ENCODE results near the gene KRCC1.
"Not testable (repeated sequence)": the region's sequence is repeated elsewhere in the genome, so short reads cannot be mapped to it uniquely, and the experiment has no call there.

Gene KRCC1

DNA sequence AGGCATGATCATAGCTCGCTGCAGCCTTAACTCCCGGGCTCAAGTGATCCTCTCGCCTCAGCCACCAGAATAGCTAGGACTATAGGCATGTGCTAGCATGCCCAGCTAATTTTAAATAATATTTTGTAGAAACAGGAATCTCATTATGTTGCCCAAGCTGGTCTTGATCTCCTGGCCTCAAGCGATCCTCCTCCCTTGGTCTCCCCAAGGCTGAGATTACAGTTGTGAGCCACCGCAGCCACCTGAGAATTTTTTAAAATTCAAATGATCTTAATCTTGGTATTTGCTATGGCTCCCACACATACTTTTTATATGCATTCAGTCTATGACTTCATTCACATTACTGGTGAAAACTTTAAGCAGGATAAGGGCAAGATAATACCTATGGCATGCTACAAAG is 13.1 kb downstream of the KRCC1 start:
- DNase-seq (ENCODE audit: low read depth in 4 of 4, low spot score in 1 of 4), result no peak

DNA sequence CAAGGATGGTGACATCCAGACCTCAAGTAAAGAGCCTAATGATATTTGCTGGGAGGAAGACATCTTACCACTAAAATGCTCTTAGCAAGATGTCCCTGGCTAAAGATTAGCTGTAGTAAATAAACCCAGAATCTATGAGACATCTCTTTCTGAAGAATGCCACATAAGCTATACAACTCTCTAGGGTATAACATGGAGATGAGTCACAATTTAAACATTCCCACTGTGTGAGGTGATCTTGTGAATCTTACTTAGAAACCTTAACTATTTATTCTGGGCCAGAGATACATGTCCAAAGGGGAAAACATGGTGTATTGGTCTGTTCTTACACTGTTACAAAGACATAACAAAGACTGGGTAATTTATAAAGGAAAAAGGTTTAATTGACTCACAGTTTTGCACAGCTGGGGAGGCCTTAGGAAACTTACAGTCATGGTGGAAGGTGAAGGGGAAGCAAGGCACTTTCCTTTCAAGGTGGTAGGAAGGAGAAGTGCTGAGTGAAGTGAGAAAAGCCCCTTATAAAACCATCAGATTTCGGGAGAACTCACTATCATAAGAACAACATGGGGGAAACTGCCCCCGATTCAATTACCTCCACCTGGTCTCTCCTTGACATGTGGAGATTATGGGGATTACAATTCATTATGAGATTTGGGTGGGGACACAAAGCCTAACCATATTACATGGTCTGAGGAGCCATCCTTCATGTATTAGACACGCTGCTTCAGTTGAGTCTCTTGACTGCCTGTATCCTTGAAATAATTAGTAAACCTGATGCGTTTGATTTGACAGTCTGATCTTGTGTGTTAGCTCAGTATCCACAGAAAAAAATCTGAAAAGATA is 17.1 kb downstream of the KRCC1 start:
- DNase-seq (ENCODE audit: low read depth in 4 of 4, low spot score in 1 of 4), result no peak

DNA sequence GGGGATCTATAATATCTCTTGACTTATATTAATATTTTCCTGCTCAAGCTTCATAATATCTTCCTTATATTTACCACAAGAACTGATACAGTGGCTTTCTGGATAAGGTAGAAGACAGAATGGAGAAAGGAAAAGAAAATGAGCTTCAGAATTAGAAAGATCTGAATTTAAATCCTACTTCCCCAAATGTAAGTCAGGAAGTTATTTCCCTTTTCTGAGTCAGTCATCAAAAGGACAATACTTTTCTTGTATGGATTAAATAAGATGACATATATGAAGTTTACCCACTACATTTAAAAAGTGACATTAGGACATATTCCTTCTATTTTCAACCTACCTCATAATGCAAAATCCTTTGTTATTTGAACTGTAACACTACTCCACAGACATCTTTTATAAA is 19.0 kb downstream of the KRCC1 start:
- no peak for DNase-seq (ENCODE audit: low read depth in 4 of 4, low spot score in 1 of 4)

DNA sequence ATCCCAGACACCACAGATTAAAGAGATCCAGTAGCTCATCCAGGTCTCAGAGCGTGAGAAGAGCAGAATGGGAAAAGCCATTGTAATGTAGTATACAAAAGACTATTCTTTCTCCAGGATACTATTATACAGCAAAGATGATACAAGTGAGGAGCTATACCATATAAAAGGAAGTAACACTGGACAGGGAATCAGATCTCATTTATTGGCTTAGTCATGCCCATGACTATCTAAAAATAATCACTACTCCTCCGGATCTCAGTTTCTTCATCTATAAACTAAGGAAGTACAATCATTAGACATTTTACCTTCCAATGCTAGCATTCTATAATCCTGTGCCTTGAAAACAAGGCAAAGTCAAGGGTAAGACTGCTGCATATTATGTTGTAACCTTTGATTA is 19.4 kb downstream of the KRCC1 start:
- DNase-seq (ENCODE audit: low read depth in 4 of 4, low spot score in 1 of 4), result no peak

DNA sequence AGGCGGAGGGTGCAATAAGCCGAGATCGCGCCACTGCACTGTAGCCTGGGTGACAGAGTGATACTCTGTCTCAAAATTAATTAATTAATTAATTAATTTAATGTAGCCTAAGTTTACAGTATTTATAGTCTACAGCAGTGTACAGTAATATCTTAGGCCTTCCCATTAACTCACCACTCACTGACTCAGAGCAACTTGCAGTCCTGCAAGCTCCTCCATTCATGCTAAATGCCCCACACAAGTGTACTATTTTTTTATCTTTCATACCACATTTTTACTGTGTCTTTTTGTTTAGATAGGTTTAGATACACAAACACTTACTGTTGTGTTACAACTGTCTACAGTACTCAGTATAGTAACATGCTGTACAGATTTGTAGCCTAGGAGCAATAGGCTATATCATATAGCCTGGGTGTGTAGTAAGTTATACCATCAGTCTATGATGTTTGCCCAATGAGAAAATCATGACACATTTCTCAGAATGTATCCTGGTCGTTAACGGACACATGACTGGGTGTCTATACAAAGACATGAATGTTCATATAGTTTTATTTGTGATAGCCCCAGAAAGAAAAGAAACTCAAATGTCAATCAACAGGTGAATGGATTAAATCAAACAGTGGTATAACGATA is 23.4 kb downstream of the KRCC1 start:
- no peak for DNase-seq (ENCODE audit: low read depth in 4 of 4, low spot score in 1 of 4)

DNA sequence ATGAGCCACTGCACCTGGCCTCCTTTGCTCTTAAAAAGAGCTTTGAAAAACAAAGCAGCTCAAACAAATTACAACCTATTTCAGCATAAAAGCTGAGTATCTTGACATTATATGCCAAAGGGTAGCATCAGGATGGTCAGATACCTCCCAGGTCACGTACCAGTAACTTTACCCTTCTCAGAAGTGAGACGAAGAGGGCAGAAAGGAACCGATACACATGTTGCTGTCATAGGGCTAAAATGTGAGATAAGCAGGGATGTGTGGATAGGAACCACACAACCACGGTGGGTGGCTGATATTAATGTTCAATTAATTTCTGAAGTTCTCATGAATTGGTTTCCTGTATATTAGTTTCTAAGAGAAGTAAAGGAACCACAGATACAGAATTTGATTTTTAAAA is 26.7 kb downstream of the KRCC1 start:
- DNase-seq (ENCODE audit: low read depth in 4 of 4, low spot score in 1 of 4), result no peak

DNA sequence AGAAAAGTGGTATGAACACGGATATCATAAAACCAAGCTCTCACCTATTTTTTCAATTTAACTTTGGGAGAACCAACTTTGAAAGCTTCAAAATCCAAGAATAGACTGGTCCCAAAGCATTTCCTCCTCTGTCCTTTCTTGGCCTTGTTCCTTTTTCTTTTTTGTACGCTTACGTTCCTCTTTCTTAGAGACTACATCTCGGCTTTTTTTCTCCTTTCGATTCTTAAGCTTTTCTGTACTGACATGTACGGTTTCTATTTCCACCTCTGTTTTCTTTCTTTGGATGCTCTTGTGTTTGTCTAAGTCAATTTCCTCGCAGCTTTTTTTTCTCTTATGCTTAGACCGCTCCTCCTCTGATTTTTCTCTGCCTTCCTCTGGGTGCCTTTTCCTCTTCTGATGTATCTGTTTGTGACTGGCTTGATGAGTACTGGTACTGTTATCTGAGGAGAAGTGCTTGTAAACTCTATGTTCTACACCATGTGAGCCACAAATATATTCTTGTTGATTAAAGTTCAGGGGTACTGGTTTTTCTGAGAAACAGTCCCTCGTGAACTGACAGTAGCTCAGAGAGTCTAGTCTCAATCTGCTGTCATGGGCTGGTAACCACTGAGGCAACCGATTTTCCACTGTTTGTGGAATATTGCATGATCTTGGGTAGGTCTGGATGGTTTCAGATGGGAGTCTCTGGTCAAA is 27.7 kb downstream of the KRCC1 start:
- DNase-seq (ENCODE audit: low read depth in 4 of 4, low spot score in 1 of 4), result no peak

DNA sequence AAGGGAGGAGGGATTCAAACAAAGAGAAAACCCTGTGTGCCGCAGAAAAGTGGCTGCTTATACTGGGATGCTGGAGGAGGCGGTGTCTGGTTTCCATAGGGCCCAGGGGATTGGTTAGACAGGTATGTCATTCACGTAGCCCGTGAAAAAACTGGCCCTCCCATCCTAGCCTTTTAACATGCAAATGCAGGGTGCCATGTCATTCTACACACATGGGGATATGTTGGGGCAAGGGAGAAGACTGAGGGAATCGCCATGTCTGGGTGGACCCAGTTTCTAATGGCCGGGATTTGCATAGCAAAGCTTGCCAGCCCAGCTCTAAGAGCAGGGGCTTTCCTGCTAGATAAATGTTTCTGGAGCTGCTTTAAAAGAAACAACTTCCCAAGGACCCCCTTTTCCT is 31.1 kb downstream of the KRCC1 start:
- no peak for DNase-seq (ENCODE audit: low read depth in 4 of 4, low spot score in 1 of 4)

DNA sequence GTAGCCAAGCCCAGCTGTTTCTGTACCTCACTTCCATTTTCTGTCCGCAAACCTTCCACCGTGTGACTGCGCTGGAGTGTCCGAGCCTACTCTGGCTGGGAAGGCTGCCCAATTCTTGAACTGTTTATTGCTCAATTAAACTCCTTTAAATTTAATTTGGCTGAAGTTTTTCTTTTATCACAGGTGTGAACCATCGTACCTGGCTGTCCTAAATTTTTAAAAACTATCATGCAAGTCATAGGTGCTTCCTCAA is 33.0 kb downstream of the KRCC1 start:
- DNase-seq (ENCODE audit: low read depth in 4 of 4, low spot score in 1 of 4), result no peak

DNA sequence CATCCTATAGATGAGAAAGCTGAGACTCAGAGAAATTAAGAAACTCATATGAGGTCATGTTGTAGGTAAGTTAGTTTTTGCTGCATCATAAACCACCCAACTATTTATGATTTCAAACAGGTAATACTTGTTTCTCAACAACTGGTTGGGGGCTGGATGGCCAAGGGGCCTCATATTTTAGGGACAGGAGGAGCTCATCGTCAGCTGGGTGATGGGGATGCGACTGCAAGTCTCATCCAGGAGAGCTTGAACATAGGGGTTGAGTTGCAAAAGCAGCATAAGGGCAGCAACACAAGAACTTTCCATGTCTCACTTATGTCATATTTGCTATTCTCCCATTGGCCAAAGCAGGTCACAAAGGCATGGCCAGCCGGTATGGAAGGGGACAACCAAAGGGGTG is 35.6 kb downstream of the KRCC1 start:
- no peak for DNase-seq (ENCODE audit: low read depth in 4 of 4, low spot score in 1 of 4)

DNA sequence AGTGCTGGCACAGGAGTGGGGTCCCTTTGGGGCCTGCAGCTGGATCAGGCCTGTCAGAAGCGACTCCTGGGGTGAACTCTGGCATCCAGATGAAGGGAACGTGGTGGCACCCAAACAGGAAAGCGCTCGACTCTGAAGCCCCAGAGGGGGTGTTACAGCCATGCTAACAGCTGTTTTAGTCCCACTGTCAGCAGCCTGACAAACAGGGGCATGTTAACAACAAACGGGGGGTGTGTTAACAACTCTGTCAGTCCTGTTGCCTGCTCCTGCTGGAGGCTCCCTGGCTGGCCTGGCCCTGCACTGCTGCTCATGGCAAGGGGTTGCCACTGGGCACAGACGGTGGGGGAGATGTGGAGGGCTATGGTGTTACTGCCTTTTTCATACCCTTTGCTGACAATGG is 36.7 kb downstream of the KRCC1 start:
- no peak for DNase-seq (ENCODE audit: low read depth in 4 of 4, low spot score in 1 of 4)

DNA sequence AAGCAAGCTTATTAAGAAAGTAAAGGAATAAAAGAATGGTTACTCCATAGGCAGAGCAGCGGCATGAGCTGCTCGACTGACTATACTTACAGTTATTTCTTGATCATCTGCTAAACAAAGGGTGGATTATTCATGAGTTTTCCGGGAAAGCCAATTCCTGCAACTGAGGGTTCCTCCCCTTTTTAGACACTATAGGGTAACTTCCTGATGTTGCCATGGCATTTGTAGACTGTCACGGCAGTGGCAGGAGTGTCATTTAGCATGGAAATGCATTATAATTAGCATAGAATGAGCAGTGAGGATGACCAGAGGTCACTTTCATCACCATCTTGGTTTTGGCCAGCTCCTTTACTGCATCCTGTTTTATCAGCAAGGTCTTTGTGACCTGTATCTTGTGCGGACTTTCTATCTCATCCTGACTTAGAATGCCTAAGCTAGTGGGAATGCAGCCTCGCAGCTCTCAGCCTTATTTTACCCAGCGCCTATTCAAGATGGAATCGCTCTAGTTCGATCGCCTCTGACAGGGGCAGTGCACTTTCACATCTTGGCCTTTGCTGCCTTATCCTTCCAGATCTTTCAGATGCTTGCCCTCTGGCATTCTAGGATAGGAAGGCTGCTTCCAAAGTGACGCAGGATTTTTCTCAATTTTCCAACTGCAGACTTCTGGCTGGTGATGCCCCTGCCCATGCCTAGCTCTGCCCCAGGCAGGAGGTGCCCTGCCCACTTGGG is 37.3 kb downstream of the KRCC1 start:
- not testable (repeated sequence) for DNase-seq (ENCODE audit: low read depth in 4 of 4, low spot score in 1 of 4)

DNA sequence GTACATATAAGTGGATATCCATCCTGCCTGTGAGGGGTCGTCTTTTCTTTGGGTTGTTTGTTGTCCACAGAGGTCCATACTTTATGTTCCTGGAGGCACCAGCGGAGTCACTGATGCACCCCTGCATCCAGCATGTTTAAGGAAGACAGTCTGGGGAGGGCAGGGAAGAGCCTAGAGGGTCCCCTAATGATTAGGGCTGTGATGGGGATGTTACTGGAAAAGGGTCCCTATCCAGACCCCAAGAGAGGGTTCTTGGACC is 37.9 kb downstream of the KRCC1 start:
- DNase-seq (ENCODE audit: low read depth in 4 of 4, low spot score in 1 of 4), result not testable (repeated sequence)

DNA sequence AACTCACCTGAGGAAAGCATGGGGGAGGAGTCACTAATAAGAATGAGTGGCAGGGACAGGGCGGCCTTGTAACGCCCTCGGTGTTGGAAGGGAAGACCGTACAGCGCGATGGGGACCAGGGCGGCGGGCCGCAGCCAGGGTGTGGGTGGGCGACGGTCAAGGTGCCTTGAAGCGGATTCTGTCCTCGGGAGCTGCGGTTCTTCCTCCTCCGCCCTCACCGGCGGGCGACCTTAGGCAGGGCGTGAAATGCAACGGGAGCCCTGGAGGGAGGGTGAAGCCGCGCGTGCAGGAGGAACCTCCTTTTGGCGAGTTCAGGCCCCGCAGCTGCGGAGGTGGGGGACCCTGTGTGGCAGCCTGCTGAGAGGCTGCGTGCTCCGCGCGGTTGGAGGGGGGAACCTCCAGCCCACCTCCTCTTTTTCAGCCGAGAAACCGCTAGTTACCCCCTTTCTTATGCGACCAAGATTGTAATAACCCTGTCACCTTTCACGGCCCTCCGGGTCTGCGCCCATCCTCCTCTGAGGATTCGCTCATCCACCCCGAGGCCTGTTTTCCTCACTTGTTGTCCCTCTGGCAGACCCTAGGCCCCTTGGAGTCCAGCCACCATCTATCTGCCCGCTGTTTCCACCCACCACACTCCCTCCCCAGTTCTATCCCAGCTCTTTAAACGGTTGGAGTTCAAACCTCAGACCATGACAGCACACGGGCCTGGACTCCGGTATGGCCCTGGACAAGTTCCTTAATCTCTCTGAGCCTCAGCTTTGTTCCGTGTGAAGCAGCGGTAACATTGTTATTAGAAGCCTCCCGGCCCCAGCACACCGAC is 38.4 kb downstream of the KRCC1 start:
- DNase-seq (ENCODE audit: low read depth in 4 of 4, low spot score in 1 of 4), result peak in 2 of 4 experiments; percentile 13 to 15

DNA sequence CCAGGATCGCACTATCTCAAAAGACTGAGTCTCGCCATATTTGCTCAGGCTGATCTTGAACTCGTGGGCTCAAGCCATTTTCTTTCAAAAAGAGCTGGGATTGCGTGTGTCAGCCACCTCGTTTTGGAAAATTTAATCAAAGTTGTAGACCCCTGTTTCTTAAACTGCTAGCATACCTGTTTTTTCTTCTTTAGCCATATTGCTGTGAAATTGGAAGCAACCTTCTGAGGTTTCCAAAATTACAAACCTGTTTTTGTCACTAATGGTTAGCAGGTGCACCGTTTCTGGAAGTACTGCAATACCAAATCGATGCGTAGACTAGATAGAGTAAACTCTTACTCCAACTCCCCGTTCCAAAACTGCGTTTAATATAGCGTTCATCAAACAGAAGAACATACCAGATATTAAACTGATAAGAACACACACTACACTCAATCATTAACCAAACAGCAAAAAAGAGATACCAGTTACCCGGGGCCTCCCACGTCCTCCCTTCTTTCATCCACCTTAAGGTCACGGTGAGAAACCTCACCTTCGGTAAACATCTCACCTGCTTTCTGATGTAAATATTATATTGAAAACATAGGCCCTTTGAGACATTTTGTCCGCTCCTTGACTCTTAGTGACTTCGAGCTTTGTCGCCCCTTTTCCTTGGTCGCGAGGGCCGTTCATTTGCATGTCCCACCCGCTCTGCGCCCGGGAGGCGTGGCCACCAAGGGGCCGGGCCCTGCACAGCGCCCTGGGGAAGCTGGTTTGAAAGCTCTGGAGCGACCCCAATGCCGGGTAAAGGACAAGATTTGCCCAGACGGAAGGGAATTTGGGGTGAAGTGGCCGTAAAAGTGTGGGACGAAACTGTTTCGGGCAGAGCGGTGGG is 39.3 kb downstream of the KRCC1 start, which contains the start of gene RNU2-63P:
TSS of gene RNU2-63P (minus strand) at position 462 of the 874 bp plus-strand sequence.
- DNase-seq (ENCODE audit: low read depth in 4 of 4, low spot score in 1 of 4), result peak; percentile 50 to 68 (median 64)

DNA sequence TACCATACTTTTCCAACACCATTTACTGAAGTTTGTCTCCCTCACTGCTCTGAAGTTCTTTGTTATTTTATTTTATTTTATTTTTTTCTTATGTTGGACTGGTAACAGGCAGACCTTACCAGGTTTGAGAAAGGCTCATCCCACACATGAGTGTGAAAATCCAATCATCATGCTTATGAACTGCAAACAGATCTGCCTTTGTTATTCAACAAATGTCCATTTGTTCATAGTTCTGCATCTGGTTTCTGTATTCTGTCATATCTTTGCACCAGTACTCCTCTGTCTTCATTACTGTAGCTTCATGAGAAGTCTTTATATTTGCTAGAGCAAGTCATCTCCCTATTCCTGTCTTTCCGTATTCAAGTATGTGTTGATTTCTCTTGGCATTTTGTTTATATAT is 44.6 kb downstream of the KRCC1 start:
- DNase-seq (ENCODE audit: low read depth in 4 of 4, low spot score in 1 of 4), result no peak

DNA sequence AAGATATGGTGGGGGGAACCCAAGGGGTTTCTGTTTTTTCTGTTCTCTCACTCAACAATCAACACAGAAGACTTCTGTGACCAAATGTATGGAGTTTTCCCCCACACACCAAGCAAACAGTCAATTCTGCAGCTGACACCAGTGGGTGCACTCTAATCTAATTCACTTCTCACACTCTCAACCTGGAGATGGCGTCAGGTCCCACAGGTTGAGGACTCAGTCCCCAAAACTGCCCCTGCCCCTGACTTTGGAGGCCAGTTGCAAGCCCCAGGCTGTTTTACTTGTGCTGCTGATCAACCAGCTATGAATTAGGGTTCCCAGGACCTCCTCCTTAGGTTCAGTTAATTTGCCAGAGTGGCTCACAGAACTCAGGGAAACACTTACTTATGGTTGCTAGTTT is 45.4 kb downstream of the KRCC1 start:
- DNase-seq (ENCODE audit: low read depth in 4 of 4, low spot score in 1 of 4), result no peak

DNA sequence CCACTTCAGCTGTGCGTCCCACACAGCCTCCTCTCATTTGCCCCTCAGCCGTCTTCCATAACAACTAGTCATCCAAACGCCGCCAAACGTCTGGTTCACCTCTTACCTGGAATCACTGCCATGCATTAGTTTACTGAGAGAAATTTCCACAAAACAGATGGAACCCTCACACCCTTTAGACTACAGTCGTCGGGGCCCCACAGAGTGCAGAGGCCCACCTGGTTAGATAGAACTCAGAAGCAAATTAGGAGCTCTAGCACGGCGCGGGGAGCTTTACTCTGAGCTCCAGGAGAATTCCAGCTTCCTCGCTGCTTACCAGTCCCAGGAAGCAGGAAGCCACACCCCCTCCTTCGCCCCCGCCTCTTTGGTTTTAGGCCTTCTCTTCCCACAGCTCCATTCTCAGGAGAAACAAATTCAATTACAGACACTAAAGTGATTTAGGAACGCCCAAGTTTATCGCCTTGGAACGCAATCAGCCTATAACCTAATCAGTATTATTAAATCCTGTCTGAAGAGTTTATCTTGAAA is 48.6 kb downstream of the KRCC1 start:
- DNase-seq (ENCODE audit: low read depth in 4 of 4, low spot score in 1 of 4), result no peak

DNA sequence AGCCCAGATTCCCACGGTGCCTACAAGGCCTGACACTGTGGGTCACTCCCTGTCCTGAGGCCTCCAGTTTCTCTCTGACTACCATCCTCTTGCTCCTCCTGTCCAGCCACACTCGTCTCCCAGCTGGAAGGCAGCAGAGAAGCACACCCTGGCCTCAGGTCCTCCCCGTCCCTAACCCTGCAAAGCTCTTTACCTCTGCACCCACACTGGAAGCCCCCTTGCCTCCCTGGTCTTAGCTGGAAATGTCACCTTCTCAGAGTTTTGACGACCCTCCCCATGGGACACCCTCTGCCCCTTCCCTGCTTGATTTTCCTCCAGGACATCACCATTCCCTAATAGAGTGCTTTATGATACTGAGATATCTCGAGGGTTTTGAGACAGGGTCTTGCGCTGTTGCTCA is 49.8 kb downstream of the KRCC1 start:
- DNase-seq (ENCODE audit: low read depth in 4 of 4, low spot score in 1 of 4), result no peak
